Ramos (cell line): ENCODE data around the gene GABARAPL1.
"Not testable (repeated sequence)": the region's sequence is repeated elsewhere in the genome, so short reads cannot be mapped to it uniquely, and the experiment has no call there.

Experiments
- in situ Hi-C: fragments of 300-500 bp; cut with MboI; formaldehyde crosslinking; loops from one replicate; pipeline ENCODE4 v1.14.3; 2022; ENCODE audit warnings: low sequenced_read_pairs; ENCODE audit not compliant: unreplicated experiment

Gene GABARAPL1

GRCh38 chr12:10196210-10196609 lies 16.5 kb upstream of the GABARAPL1 start:
- in situ Hi-C loops: no loop called here

- in situ Hi-C loops: no loop called here
Observed at GRCh38 chr12:10197879-10198278, 14.8 kb upstream of the GABARAPL1 start.

- in situ Hi-C loops: not testable (repeated sequence)
Observed at GRCh38 chr12:10204495-10204894, 8.2 kb upstream of the GABARAPL1 start.

- in situ Hi-C loops: no loop called here
Observed at GRCh38 chr12:10205220-10205807, 7.4 kb upstream of the GABARAPL1 start.

- in situ Hi-C loops: no loop called here
Observed at GRCh38 chr12:10207136-10207535, 5.5 kb upstream of the GABARAPL1 start.

GRCh38 chr12:10210225-10210624 lies 2.5 kb upstream of the GABARAPL1 start:
- in situ Hi-C loops: no loop called here

- in situ Hi-C loops: no loop called here
Observed at GRCh38 chr12:10211101-10211939, 1.4 kb upstream of the GABARAPL1 start.

- in situ Hi-C loops: no loop called here
Observed at GRCh38 chr12:10211940-10212738, 538 bp upstream of the GABARAPL1 start.

- in situ Hi-C loops: no loop called here
Observed at GRCh38 chr12:10213168-10214135, 775 bp downstream of the GABARAPL1 start.

GRCh38 chr12:10214136-10214894 lies 1.6 kb downstream of the GABARAPL1 start:
- in situ Hi-C loops: no loop called here

GRCh38 chr12:10214895-10215267 lies 2.2 kb downstream of the GABARAPL1 start:
- in situ Hi-C loops: no loop called here

GRCh38 chr12:10215436-10215835 lies 2.8 kb downstream of the GABARAPL1 start:
- in situ Hi-C loops: no loop called here

- in situ Hi-C loops: not testable (repeated sequence)
Observed at GRCh38 chr12:10215946-10216345, 3.3 kb downstream of the GABARAPL1 start.

GRCh38 chr12:10218021-10218420 lies 5.3 kb downstream of the GABARAPL1 start:
- in situ Hi-C loops: no loop called here

- in situ Hi-C loops: no loop called here
Observed at GRCh38 chr12:10220398-10221077, 7.9 kb downstream of the GABARAPL1 start.

GRCh38 chr12:10221846-10222245 lies 9.2 kb downstream of the GABARAPL1 start:
- in situ Hi-C loops: no loop called here

- in situ Hi-C loops: no loop called here
Observed at GRCh38 chr12:10223208-10223607, 10.5 kb downstream of the GABARAPL1 start.

GRCh38 chr12:10225426-10225825 lies 12.7 kb downstream of the GABARAPL1 start:
- in situ Hi-C loops: not testable (repeated sequence)

- in situ Hi-C loops: no loop called here
Observed at GRCh38 chr12:10226086-10226485, 13.4 kb downstream of the GABARAPL1 start.
